GM10248 (cell line): ENCODE results near the gene ZAR1.

ENCODE experiments used
- CTCF ChIA-PET: fragments of 300-600 bp; sonication (Branson Sonifier 250); formaldehyde crosslinking; extraction: SDS; loops from one replicate; lab custom pipeline; 2021; ENCODE audit warnings: antibody characterized with exemption; lab: Yijun Ruan, JAX
- POLR2A ChIA-PET: fragments of 350-650 bp; sonication (Branson Sonifier 250); formaldehyde crosslinking; extraction: SDS; loops from one replicate; lab custom pipeline; 2020; ENCODE audit warnings: antibody characterized with exemption; lab: Yijun Ruan, JAX
- DNase-seq: peaks from one replicate; pipeline ENCODE4 v3.0.0; 2012; ENCODE audit errors: extremely low spot score
- CTCF ChIP-seq: IDR thresholded peaks from 2 replicates; pipeline ENCODE4 v1.5.1; 2012; ENCODE audit warnings: mild to moderate bottlenecking, low read depth; ENCODE audit errors: extremely low read depth, missing control alignments, control extremely low read depth

ZAR1 gene

GRCh38 chr4:48495941-48496340 is 5.9 kb downstream of the ZAR1 start:
- TF ChIP-seq CTCF = no peak
- no peak for DNase-seq
- CTCF ChIA-PET = interaction anchor here (1.5 to 1.6 kb wide), 2 partner anchors 10 to 20 kb away, joined by 3 to 5 read pairs; no protein-coding TSS in a partner anchor
- POLR2A ChIA-PET = no interaction called here

GRCh38 chr4:48498895-48499294 is 8.8 kb downstream of the ZAR1 start:
- no peak for DNase-seq
- ChIA-PET POLR2A (no interaction called here), CTCF (interaction anchor here (1.2 to 3.2 kb wide), 3 partner anchors 11 to 19 kb away, joined by 3 to 12 read pairs (median 7); no protein-coding TSS in a partner anchor)
- no peak for TF ChIP-seq CTCF

GRCh38 chr4:48499551-48500066 is 9.6 kb downstream of the ZAR1 start:
- TF ChIP-seq CTCF = no peak
- CTCF ChIA-PET = interaction anchor here (1.2 to 3.2 kb wide), 3 partner anchors 10 to 19 kb away, joined by 3 to 12 read pairs (median 7); no protein-coding TSS in a partner anchor

GRCh38 chr4:48503233-48504025 is 13.4 kb downstream of the ZAR1 start:
- ChIA-PET CTCF (interaction anchor here (1.0 to 1.7 kb wide), 3 partner anchors 9 to 75 kb away, joined by 3 read pairs; no protein-coding TSS in a partner anchor), POLR2A (no interaction called here)
- TF ChIP-seq CTCF = no peak
- DNase-seq = no peak

More at GRCh38 chr4:48499551-48500066, 9.6 kb downstream of the ZAR1 start:
- POLR2A ChIA-PET = no interaction called here
- no peak for DNase-seq

GRCh38 chr4:48504026-48504330 is 13.9 kb downstream of the ZAR1 start:
- TF ChIP-seq CTCF = no peak
- DNase-seq = no peak
- ChIA-PET CTCF (interaction anchor here (1.0 to 1.7 kb wide), 3 partner anchors 8 to 75 kb away, joined by 3 read pairs; no protein-coding TSS in a partner anchor), POLR2A (no interaction called here)

GRCh38 chr4:48504352-48504751 is 14.3 kb downstream of the ZAR1 start:
- no peak for TF ChIP-seq CTCF
- ChIA-PET CTCF (interaction anchor here (0.7 to 1.7 kb wide), 4 partner anchors 12 to 76 kb away, joined by 3 to 4 read pairs (median 3); no protein-coding TSS in a partner anchor), POLR2A (no interaction called here)
- DNase-seq = no peak
